Measurements from ENCODE around the gene ITGBL1. TPM values are rescaled to one million over a fixed set of nuclear protein-coding genes. Genes with fewer than 3 reads are reported as not detected.

Gene ITGBL1
- total RNA-seq, 4 donors from 2014 or later = 1.3 to 3.5 (median 2.4) TPM

DNA sequence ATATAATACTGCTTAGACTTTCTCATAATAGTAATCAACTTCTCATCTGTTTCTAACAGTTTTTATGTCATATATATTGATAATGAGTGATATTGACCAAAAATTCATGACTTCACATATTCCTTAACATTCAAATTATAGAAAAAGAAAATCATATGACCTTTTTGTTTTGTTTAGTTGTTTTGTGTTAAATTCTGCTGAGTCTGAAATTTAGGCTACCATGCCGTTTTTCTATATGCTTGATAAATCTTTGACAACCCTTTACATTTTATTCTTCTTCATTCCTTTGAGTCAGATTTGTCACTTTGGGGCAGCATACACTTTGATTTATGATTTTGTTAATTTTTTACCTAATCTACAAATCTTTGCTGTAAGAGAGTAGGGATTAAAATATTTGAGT, 176.4 kb downstream of the ITGBL1 start:
- ATAC-seq (ENCODE audit: low FRiP score) = no peak
- no peak for DNase-seq (ENCODE audit: low spot score)
- TF ChIP-seq, protein P1, sequence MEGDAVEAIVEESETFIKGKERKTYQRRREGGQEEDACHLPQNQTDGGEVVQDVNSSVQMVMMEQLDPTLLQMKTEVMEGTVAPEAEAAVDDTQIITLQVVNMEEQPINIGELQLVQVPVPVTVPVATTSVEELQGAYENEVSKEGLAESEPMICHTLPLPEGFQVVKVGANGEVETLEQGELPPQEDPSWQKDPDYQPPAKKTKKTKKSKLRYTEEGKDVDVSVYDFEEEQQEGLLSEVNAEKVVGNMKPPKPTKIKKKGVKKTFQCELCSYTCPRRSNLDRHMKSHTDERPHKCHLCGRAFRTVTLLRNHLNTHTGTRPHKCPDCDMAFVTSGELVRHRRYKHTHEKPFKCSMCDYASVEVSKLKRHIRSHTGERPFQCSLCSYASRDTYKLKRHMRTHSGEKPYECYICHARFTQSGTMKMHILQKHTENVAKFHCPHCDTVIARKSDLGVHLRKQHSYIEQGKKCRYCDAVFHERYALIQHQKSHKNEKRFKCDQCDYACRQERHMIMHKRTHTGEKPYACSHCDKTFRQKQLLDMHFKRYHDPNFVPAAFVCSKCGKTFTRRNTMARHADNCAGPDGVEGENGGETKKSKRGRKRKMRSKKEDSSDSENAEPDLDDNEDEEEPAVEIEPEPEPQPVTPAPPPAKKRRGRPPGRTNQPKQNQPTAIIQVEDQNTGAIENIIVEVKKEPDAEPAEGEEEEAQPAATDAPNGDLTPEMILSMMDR (IDR thresholded peaks at IDR 0.05) = no peak

DNA sequence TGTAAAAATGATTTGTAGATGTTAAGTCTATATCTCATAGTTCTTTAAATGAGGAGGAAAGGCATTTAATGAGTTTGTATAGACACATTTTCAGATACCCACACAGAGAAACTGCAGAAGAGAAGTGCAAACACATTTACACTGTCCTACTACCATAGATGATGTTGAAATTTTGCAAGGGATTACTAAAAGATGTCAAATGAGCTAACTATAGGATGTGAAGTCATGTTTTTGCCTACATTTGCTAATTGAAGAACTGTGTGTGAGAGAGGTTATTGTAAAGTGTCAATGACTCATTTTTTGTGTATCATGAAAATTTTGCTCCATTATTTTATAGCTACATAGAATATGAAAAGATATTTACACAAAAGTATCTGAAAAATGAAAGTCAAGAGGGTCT, 178.9 kb downstream of the ITGBL1 start:
- no peak for ATAC-seq (ENCODE audit: low FRiP score)
- TF ChIP-seq, protein P1 (IDR thresholded peaks at IDR 0.05) = no peak
- no peak for DNase-seq (ENCODE audit: low spot score)

DNA sequence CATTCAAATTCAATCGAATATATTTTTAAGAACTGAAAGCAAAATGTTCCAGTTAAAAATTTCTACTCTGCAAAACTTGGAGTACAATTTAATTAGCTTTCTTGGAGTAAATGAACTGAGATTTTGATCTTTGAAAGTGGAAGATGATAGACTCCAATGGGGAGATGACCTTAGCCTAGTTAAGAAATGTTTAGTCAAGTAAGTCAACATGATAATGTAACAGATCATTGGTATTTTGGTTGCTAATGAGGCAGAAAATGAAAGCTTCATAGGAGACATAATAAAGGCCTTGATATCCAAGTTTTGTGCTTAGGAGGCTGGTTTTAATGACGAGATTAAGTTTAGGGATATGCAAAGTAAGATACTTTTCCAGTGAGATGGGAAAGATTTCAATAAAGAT, 181.7 kb downstream of the ITGBL1 start:
- ATAC-seq (ENCODE audit: low FRiP score) (no peak), DNase-seq (ENCODE audit: low spot score) (no peak)
- TF ChIP-seq, protein P1 (IDR thresholded peaks at IDR 0.05) = no peak

- no peak for ATAC-seq (ENCODE audit: low FRiP score)
- TF ChIP-seq, protein P1 (IDR thresholded peaks at IDR 0.05) = no peak
- no peak for DNase-seq (ENCODE audit: low spot score)
Measured at GRCh38 chr13:101639711-101640110, 187.2 kb downstream of the ITGBL1 start.

DNA sequence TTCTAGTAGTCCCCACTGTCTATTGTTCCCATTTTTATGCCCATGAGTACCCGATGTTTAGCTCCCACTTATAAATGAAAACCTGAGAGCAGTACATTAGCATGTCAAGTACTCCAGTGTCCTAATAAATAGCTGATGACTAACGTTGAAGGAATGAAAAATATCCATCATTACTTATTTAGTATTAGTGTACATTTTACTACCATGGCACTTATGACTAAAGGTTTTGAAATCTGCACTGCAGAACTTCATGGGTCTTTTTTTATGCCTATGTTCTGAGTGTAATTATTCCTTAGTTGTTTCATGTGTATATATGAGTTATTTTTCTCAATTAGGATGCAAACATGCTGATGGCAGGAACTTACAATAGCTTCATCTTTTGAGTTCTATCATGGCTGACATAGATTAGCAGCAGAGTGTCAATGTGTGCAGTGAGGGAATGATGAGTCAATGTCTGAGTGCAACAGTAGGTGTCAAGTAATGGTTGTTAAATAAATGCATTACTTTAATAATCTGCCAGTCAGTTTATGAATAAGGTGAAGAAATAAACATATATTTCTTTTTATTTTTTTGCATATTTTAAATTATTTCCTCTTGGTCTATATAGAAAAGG, 188.4 kb downstream of the ITGBL1 start:
- DNase-seq (ENCODE audit: low spot score) = no peak

DNA sequence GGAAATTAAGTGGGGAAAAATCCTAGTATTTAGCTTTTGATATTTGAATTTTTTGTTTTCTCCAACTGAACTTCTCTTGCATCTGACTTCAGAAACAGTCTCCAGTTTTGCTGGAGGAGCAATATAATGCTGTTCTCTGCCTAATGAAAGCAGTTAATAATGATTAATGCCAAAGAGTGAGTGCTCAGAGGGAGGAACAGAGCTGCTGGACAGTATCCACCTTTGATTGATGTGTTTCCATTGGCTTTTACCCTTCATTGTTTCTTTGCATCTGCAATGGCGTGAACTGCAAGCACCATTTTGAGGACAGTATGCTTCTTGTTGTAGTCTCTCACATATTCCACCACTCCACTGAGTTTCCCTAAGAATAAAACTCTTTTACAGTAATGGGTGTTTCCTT, 193.4 kb downstream of the ITGBL1 start:
- DNase-seq (ENCODE audit: low spot score) (no peak), ATAC-seq (ENCODE audit: low FRiP score) (no peak)
- TF ChIP-seq, protein P1 (IDR thresholded peaks at IDR 0.05) = no peak

More for the DNA sequence above, 188.4 kb downstream of the ITGBL1 start:
- peak; percentile 62 for ATAC-seq (ENCODE audit: low FRiP score)
- TF ChIP-seq, protein P1 (IDR thresholded peaks at IDR 0.05) = no peak

DNA sequence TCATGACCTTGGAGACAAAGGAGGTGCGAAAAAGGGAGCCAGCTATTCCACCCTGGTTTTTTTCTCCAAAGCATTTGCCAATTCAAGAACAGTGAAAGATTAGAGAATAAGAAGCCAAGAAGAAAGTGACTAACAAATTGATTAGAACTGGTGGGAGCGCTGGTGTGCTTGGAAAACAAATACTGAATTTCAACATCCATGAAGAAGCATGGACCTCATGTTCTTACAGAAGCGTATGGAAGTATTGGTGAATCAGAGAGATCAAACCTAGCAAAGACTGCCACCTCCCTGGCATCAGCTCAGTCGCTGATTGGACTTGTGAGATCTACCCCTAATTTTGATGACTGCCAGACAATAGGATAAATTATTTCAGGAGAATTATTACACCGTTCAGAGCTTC, 195.3 kb downstream of the ITGBL1 start:
- DNase-seq (ENCODE audit: low spot score) (no peak), ATAC-seq (ENCODE audit: low FRiP score) (no peak)
- TF ChIP-seq, protein P1 (IDR thresholded peaks at IDR 0.05) = no peak
